ENCODE measurements around the gene COL11A2.
"Not testable (repeated sequence)": the region's sequence is repeated elsewhere in the genome, so short reads cannot be mapped to it uniquely, and the experiment has no call there.

Gene COL11A2

DNA sequence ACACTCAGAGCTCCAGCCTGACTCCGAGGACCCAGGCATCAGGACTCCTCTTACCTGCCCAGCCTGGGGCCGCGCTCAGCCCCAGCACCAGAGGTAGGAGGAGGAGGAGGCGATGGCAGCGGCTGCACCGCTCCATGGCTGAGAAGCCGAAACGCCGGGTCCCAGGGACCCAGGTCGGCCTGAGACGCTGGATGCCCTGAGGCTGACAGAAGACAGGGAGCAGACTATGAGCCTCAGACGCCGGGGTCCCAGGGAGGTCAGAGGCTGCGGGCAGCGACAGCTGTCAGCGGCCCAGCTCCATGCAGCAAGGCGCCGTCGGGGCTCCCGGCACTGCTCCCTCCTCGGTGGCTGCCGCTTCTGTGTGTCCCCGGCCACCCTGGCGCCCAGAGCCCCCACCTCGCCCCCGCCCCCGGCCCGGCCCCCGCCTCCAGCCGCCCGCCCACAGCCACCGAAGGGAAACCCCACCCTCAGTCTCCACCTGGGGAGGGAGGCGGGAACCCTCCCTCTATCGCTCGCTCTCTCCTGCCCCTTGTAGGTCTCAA, at the start of gene COL11A2:
Gene COL11A2, minus strand, starts transcription at position 363 of the 542 bp plus-strand sequence. Its CDS starts 227 bp downstream, at position 136.
- no peak for DNase-seq

GRCh38 chr6:33241968-33242367, 49.7 kb upstream of the COL11A2 start:
- no peak for DNase-seq

DNA sequence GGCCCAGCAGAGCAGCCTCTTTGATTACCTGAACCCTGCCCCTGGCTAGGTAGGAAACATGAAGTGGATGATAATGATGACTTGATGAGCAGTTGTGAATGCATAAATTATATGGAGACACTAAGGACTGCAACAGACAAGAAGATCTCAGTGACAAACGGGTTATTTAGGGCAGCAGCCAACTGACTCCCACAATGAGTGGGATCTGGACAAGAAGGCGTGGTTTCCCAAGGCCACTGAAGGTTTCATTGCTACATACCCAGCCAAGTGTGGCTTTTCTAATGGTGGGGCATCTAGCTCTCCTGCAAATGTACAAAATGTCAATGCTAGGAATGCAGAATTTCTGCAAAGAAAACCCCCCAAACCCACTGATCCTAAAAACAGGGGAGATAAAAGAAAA, 45.5 kb upstream of the COL11A2 start:
- DNase-seq, result no peak

DNA sequence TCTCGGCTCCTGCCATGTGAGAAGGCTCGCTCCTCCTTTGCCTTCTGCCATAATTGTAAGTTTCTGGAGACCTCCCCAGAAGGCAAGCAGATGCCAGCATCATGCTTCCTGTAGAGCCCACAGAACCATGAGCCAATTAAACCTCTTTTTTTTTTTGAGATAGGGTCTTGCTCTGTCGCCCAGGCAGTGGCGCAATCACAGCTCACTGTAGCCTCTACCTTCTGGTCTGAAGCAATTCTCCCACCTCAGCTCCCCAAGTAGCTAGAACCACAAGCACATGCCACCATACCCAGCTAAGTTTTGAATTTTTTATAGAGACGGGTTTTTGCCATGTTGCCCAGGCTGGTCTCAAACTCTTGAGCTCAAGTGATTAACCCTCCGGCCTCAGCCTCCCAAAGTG, 44.6 kb upstream of the COL11A2 start:
- DNase-seq, result no peak

DNA sequence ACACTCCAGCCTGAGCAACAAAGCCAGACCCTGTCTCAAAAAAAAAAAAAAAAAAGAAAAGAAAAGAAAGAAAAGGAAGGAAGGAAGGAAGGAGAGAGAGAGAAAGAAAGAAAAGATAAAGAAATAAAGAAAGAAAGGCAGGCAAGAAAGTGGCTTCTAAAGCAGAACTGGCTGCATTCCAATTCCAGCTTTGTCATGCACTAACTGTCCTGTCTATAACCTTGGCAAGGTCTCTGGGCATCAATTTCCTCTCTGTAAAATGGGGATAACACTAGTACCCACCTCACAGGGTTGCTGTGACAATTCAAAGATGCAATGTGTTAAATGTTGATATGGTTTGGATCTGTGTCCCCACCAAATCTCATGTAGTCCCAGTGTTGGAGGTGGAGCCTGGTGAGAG, 44.1 kb upstream of the COL11A2 start:
- DNase-seq, result no peak

DNA sequence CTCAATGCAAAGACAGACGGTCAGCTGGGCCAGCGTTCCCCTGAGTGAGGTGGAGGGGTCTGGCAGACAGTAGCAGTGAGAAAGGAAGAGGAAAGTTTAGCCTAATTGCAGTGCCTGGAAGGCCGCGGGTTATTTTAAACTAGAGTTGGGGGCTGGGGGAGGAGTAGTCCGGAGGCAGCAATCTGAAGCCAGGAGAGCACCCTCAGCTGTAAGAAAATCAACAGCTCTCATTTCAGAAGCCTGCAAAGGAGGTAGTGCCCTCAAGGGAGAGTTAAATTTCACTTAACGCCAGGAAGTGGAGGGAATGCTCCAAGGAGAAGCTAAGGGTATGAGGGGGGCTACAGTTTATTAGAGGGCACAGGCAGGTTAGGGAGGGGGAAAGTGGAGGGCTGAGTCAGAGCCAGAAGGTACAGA, 43.0 kb upstream of the COL11A2 start:
- no peak for DNase-seq

- DNase-seq, result not testable (repeated sequence)
Observed at GRCh38 chr6:33226503-33227120, 34.3 kb upstream of the COL11A2 start.

GRCh38 chr6:33217681-33218080, 25.4 kb upstream of the COL11A2 start:
- no peak for DNase-seq

GRCh38 chr6:33217246-33217645, 25.0 kb upstream of the COL11A2 start:
- DNase-seq, result no peak

DNA sequence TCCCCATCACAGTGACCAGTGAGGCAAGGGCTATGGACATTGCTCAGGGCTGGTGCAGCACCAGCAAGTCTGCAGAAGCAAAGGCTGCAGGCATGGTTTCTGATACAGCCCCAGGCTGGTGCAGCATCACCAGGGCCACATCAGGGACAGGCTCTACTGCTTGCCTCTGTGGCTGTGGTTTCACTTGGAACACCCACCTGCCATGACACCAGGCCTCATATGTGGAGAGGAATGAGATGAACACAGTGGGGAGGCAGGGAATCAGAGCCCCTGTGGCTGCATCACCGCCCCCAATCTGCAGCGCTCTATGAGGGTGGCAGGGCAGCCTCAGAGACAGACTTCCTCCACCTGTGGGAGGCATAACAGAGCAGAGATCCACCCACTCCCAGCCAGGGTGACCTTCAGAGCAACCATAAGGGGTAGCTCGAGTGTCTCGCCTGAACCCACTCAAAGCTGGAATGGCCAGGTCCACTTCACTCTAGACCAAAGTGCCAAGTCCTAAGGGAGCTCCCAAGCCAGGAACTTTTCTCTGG, 23.9 kb upstream of the COL11A2 start:
- no peak for DNase-seq

- no peak for DNase-seq
Observed at GRCh38 chr6:33215271-33216116, 23.2 kb upstream of the COL11A2 start.

- no peak for DNase-seq
Observed at GRCh38 chr6:33213989-33214335, 21.7 kb upstream of the COL11A2 start.

- no peak for DNase-seq
Observed at GRCh38 chr6:33213166-33213988, 21.1 kb upstream of the COL11A2 start.

GRCh38 chr6:33212857-33213165, 20.5 kb upstream of the COL11A2 start:
- no peak for DNase-seq

- DNase-seq, result no peak
Observed at GRCh38 chr6:33211666-33212422, 19.6 kb upstream of the COL11A2 start.

DNA sequence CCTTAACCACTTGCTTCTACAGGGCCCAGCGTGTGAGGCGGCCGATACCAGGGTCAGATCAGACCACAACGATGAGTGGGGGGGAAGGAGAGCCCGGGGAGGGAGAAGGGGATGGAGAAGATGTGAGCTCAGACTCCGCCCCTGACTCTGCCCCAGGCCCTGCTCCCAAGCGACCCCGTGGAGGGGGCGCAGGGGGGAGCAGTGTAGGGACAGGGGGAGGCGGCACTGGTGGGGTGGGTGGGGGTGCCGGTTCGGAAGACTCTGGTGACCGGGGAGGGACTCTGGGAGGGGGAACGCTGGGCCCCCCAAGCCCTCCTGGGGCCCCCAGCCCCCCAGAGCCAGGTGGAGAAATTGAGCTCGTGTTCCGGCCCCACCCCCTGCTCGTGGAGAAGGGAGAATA, 18.9 kb upstream of the COL11A2 start:
- no peak for DNase-seq

DNA sequence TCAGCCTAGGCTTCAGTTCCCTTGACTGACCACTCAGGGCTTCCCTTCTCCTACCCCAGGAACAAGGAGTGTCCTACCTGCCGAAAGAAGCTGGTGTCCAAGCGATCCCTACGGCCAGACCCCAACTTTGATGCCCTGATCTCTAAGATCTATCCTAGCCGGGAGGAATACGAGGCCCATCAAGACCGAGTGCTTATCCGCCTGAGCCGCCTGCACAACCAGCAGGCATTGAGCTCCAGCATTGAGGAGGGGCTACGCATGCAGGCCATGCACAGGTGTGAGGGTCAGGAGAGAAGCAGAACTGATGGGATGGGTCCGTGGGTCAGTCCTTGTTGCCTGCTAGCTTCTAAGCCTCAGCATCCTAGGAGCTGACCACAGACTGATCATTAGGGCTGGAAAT, 17.6 kb upstream of the COL11A2 start:
- no peak for DNase-seq

- peak; percentile 81 for DNase-seq
Observed at GRCh38 chr6:33208091-33208967, 16.1 kb upstream of the COL11A2 start, which contains the start of gene RING1. TSS of gene RING1 (plus strand) at chr6:33208500. CDS start at chr6:33208823, 323 bp downstream.

DNA sequence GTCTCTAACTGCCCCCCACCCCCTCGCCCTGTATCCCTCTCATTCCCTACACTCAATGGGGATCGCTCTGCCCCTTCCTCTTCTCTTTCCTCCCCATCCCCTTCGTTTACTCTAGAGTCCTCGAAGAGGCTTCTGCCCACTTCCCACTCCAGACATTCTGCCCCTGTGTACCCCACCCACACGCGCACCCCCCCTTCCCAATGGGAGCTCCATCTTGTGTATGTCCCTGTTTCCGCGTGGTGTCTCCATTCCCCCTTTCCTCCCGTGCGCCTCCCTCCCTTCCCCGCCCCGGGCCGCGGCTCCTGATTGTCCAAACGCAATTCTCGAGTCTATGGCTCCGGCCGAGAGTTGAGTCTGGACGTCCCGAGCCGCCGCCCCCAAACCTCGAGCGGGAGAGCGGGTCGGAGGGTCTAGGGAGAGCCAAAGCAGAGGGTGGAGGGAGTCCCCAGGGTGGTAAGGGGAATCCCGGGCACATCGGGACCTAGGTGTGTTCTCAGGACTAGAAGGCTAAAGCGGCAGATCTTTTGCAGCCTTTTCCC, 15.4 kb upstream of the COL11A2 start:
- DNase-seq, result no peak

DNA sequence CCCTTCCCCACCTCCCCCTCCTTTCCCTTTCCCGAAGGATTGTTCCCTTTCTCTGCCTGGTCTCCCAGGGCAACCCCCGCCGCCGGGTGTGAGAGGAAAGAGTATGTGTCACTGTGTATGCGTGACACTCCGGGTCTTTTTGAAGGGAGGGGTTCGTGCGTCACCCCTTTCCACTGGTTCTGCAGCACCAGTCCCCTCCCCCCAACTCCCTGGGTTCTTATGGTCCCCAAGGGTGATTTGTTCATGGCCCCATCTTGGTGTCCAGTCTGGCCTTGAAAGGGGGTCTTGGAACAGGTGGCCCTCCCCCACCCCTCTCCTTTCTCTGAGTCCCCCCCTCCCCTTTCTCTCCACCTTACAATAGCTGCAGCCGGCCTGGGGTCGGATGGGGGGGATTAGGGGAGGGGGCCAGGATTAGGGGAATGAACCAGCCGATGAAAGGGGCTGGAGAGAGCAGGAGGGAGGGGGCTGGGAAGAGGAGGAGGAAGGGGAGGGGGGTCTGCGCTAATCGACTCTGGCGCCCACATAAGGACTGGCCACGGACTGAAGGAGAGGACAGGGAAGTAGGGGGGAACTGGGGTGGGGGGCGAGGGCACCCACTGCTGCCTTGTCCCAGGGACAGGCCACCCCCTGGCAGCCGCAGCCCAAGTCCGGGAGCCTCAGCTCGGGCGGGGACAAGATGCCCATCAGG, 14.7 kb upstream of the COL11A2 start:
- no peak for DNase-seq
